Fibroblast of lung (primary cell): ENCODE results near the gene ASXL2.

Experiments used
- EZH2 ChIP-seq: IDR thresholded peaks from 2 replicates; pipeline ENCODE4 v1.5.1; 2012; ENCODE audit warnings: low read length, control low read depth, mild to moderate bottlenecking; ENCODE audit errors: missing control alignments
- TF ChIP-seq, protein P1 (sequence below), 2 donors: IDR thresholded peaks in 1 of 2; conservative IDR thresholded peaks in 1 of 2; 1 replicate in 1 of 2; 2 replicates in 1 of 2; pipeline ENCODE4 v1.5.1; 2011 to 2012; ENCODE audit warnings: low read length in 2 of 2, control low read depth in 1 of 2, inconsistent platforms in 1 of 2, low read depth in 1 of 2, mild to moderate bottlenecking in 1 of 2

GRCh38 chr2:25897506-25897905 is 19.2 kb upstream of the ASXL2 start:
- TF ChIP-seq, protein P1, sequence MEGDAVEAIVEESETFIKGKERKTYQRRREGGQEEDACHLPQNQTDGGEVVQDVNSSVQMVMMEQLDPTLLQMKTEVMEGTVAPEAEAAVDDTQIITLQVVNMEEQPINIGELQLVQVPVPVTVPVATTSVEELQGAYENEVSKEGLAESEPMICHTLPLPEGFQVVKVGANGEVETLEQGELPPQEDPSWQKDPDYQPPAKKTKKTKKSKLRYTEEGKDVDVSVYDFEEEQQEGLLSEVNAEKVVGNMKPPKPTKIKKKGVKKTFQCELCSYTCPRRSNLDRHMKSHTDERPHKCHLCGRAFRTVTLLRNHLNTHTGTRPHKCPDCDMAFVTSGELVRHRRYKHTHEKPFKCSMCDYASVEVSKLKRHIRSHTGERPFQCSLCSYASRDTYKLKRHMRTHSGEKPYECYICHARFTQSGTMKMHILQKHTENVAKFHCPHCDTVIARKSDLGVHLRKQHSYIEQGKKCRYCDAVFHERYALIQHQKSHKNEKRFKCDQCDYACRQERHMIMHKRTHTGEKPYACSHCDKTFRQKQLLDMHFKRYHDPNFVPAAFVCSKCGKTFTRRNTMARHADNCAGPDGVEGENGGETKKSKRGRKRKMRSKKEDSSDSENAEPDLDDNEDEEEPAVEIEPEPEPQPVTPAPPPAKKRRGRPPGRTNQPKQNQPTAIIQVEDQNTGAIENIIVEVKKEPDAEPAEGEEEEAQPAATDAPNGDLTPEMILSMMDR (conservative IDR thresholded peaks at IDR 0.05 in 1 of 2, IDR thresholded peaks at IDR 0.05 in 1 of 2; ENCODE audit: low read depth in 1 of 2, low read length in 2 of 2) = no peak
- no peak for TF ChIP-seq EZH2
